DOHH2 (cell line): Measurements from ENCODE around the gene TTC34.

Source experiments
- H3F3A ChIP-seq: fragments of 200-600 bp; sonication (generic), shearing (Covaris generic); 2 replicates; pipeline ENCODE4 v1.6.0; 2016; ENCODE audit warnings: antibody characterized with exemption, mild to moderate bottlenecking; ENCODE audit not compliant: control insufficient read depth, insufficient read depth
- H3K27ac ChIP-seq: fragments of 200-600 bp; sonication (generic); 2 replicates; pipeline ENCODE4 v1.5.1; 2014; ENCODE audit warnings: low read depth, mild to moderate bottlenecking, low read length, moderate library complexity
- H3K27me3 ChIP-seq: fragments of 200-600 bp; sonication (generic); 2 replicates; pipeline ENCODE4 v1.6.1; 2014; ENCODE audit warnings: mild to moderate bottlenecking, low read length, mixed read lengths; ENCODE audit not compliant: control insufficient read depth
- H3K36me3 ChIP-seq: fragments of 200-600 bp; sonication (generic); 2 replicates; pipeline ENCODE4 v1.6.1; 2014; ENCODE audit warnings: mild to moderate bottlenecking, low read length, moderate library complexity, mixed read lengths; ENCODE audit not compliant: control insufficient read depth
- H3K4me1 ChIP-seq: fragments of 200-600 bp; sonication (generic); 2 replicates; pipeline ENCODE4 v1.6.1; 2014; ENCODE audit warnings: mild to moderate bottlenecking, low read length, mixed read lengths; ENCODE audit not compliant: control insufficient read depth
- H3K4me2 ChIP-seq: fragments of 200-600 bp; sonication (generic); 2 replicates; pipeline ENCODE4 v1.6.0; 2014; ENCODE audit warnings: mild to moderate bottlenecking, low read length, moderate library complexity
- H3K4me3 ChIP-seq: fragments of 200-600 bp; sonication (generic); 2 replicates; pipeline ENCODE4 v1.5.1; 2014; ENCODE audit warnings: mild to moderate bottlenecking, low read length, mixed read lengths
- H3K79me2 ChIP-seq: fragments of 200-600 bp; sonication (generic); 2 replicates; pipeline ENCODE4 v1.6.1; 2014; ENCODE audit warnings: mild to moderate bottlenecking, low read length, mixed read lengths; ENCODE audit not compliant: control insufficient read depth
- H3K9me2 ChIP-seq: fragments of 200-600 bp; sonication (generic); replicated peaks from 2 replicates; pipeline ENCODE4 v1.6.1; 2014; ENCODE audit warnings: mild to moderate bottlenecking, low read length, mixed read lengths; ENCODE audit not compliant: control insufficient read depth
- H3K9me3 ChIP-seq: fragments of 200-600 bp; sonication (generic); 2 replicates; pipeline ENCODE4 v1.6.1; 2014; ENCODE audit warnings: antibody characterized with exemption, low read length, mixed read lengths; ENCODE audit not compliant: control insufficient read depth, insufficient read depth
- H4K20me1 ChIP-seq: fragments of 200-600 bp; sonication (generic); 2 replicates; pipeline ENCODE4 v1.6.0; 2014; ENCODE audit warnings: low read depth, mild to moderate bottlenecking, antibody characterized with exemption, low read length, moderate library complexity; ENCODE audit not compliant: control insufficient read depth, insufficient read depth
- CTCF ChIP-seq: fragments of 200-600 bp; sonication (generic); IDR thresholded peaks from one replicate; pipeline ENCODE4 v1.5.1; 2014; ENCODE audit warnings: antibody characterized with exemption, mild to moderate bottlenecking, low read depth, low read length; ENCODE audit not compliant: poor library complexity, severe bottlenecking
- EZH2phosphoT487 ChIP-seq: fragments of 200-600 bp; sonication (generic); IDR thresholded peaks from 2 replicates; pipeline ENCODE4 v1.6.1; 2017; ENCODE audit warnings: borderline replicate concordance, mild to moderate bottlenecking, antibody characterized with exemption, low read length, moderate library complexity, mixed read lengths

Gene TTC34

GRCh38 chr1:2819831-2820730, 18.6 kb upstream of the TTC34 start:
- Histone ChIP-seq H3K4me3 (no peak overlapping the region), H3K79me2 (no peaks in the 10 kb centered on the region), H3K9me3 (no peaks in the 10 kb centered on the region), H3K36me3 (no peaks in the 10 kb centered on the region), H3K9me2 (no peaks in the 10 kb centered on the region), H3F3A (no peaks in the 10 kb centered on the region), H4K20me1 (no peaks in the 10 kb centered on the region), H3K4me1 (no peaks in the 10 kb centered on the region), H3K27me3 (no peaks in the 10 kb centered on the region), H3K4me2 (no peak overlapping the region), H3K27ac (no peak overlapping the region)
- TF ChIP-seq EZH2phosphoT487 (no peak), CTCF (no peak)

- Histone ChIP-seq H3K36me3 (no peaks in the 10 kb centered on the region), H3K9me2 (no peaks in the 10 kb centered on the region), H3K27ac (no peak overlapping the region), H4K20me1 (no peaks in the 10 kb centered on the region), H3K4me3 (no peak overlapping the region), H3K4me2 (no peak overlapping the region), H3K4me1 (no peaks in the 10 kb centered on the region), H3K27me3 (no peaks in the 10 kb centered on the region), H3K79me2 (no peaks in the 10 kb centered on the region), H3F3A (no peaks in the 10 kb centered on the region), H3K9me3 (no peaks in the 10 kb centered on the region)
- TF ChIP-seq CTCF: no peak
- TF ChIP-seq EZH2phosphoT487: no peak
Measured at GRCh38 chr1:2819429-2819828, 17.9 kb upstream of the TTC34 start.

- no peak overlapping the region for H3K27ac ChIP-seq
- no peaks in the 10 kb centered on the region for H3K4me1 ChIP-seq
- H3F3A ChIP-seq: no peaks in the 10 kb centered on the region
- H3K79me2 ChIP-seq: no peaks in the 10 kb centered on the region
- H3K9me3 ChIP-seq: no peaks in the 10 kb centered on the region; the same call in 1 of the 2 replicates
- H3K9me2 ChIP-seq: no peaks in the 10 kb centered on the region
- H3K27me3 ChIP-seq: no peaks in the 10 kb centered on the region
- H3K4me2 ChIP-seq: no peak overlapping the region
- no peaks in the 10 kb centered on the region for H3K36me3 ChIP-seq
- no peaks in the 10 kb centered on the region for H4K20me1 ChIP-seq
- H3K4me3 ChIP-seq: no peak overlapping the region
- TF ChIP-seq EZH2phosphoT487 (no peak), CTCF (no peak)
Measured at GRCh38 chr1:2817784-2818564, 16.5 kb upstream of the TTC34 start.
